Measurements from ENCODE around the gene OTUB1.
"Not testable (repeated sequence)": the region's sequence is repeated elsewhere in the genome, so short reads cannot be mapped to it uniquely, and the experiment has no call there.

- not testable (repeated sequence) for TF ChIP-seq EZH2 (optimal IDR thresholded peaks at IDR 0.05; ENCODE audit: low read depth, low read length); CTCF (IDR thresholded peaks at IDR 0.05; ENCODE audit: low read length)
Observed at GRCh38 chr11:63973912-63974258, 12.4 kb upstream of the OTUB1 start.
